ENCODE data around the gene ANKRD16. TPM values are rescaled to one million over a fixed set of nuclear protein-coding genes. Genes with fewer than 3 reads are reported as not detected.
"Not testable (repeated sequence)": the region's sequence is repeated elsewhere in the genome, so short reads cannot be mapped to it uniquely, and the experiment has no call there.

The ANKRD16 gene
- total RNA-seq, 4 donors from 2014 or later, result 3.3 to 8.9 (median 5.9) TPM

GRCh38 chr10:5831446-5831782 lies 58.3 kb downstream of the ANKRD16 start:
- no peak overlapping the region for H3K27ac ChIP-seq
- ATAC-seq, result no peak
- TF ChIP-seq POLR2A (IDR thresholded peaks at IDR 0.05), result no peak
- no peaks in the 10 kb centered on the region for H3K9me3 ChIP-seq
- WGBS, 2 donors (ENCODE audit: low coverage in 1 of 2), result 86 to 89% methylated on average over 5 to 6 of the region's 8 CpGs
- H3K36me3 ChIP-seq, result no peaks in the 10 kb centered on the region
- no peaks in the 10 kb centered on the region for H3K27me3 ChIP-seq
- no peaks in the 10 kb centered on the region for H3K4me1 ChIP-seq
- H3K4me3 ChIP-seq, result no peak overlapping the region

DNA sequence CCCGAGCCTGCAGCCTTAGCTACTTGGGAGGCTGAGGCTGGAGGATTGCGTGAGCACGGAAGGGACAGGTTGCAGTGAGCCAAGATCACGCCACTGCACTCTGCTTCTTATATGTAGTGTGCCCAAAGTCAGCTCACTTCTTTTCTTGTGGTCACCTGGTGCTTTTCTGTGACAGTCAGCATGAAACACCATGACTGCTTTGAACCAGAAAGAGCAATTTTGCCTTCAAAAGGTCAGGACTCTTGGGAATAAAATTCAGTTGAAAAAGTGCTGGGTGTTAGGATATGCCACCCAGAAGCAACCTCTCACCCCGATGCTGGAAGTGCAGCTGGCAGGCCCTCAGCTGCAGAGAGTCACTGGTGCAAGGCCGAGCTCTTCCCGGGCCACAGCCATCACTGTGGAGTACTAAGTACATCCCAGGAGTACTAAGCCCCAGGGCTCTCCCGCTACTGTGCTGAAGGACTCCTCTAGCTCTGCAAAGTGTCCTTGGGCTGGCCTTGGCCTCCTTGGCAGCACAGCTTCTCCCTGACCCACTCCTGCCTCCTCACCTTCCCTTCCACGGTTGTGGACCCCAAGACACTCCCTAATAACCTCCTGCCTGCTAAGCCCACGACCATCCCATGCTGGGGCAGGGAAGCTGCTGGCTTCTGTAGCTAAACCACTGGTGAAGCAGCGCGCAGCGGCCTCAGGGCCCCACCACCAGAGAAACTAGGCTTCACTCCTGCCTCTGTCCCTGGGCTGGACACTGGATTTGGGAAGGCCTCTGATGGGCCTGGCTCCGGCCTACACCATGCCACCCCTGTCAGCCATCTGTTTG lies 58.9 kb downstream of the ANKRD16 start:
- Histone ChIP-seq H3K36me3 (no peaks in the 10 kb centered on the region), H3K9me3 (no peaks in the 10 kb centered on the region)
- ATAC-seq, result no peak

DNA sequence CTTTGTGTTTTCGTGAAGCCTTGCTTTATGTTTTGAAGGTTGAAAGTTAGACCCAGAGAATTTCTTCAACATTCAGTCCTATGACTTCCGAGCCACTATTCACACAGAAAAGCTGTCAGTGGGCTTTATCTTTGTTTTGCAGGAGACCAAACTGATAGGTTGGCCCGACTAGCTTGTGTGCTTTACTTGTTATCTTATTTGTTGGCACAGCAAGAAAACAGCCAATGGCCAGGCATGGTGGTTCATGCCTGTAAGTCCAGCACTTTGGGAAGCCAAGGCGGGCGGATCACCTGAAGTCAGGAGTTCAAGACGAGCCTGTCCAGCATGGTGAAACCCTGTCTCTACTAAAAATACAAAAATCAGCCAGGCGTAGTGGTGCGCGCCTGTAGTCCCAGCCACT lies 60.4 kb downstream of the ANKRD16 start:
- H3K4me3 ChIP-seq, result no peak overlapping the region
- H3K4me1 ChIP-seq, result no peaks in the 10 kb centered on the region
- H3K36me3 ChIP-seq, result no peaks in the 10 kb centered on the region
- ATAC-seq, result no peak
- WGBS, 2 donors (ENCODE audit: low coverage in 1 of 2), result 83 to 84% methylated on average over 4 of the region's 9 CpGs
- no peak overlapping the region for H3K27ac ChIP-seq
- no peaks in the 10 kb centered on the region for H3K27me3 ChIP-seq
- TF ChIP-seq EP300 (IDR thresholded peaks at IDR 0.05), result no peak
- no peak for TF ChIP-seq POLR2AphosphoS5 (IDR thresholded peaks at IDR 0.05)
- no peak for TF ChIP-seq POLR2A (IDR thresholded peaks at IDR 0.05)
- no peak for TF ChIP-seq CTCF (IDR thresholded peaks at IDR 0.05)
- no peaks in the 10 kb centered on the region for H3K9me3 ChIP-seq

More for the DNA sequence above, 58.9 kb downstream of the ANKRD16 start:
- 91% methylated on average over 3 of the region's 14 CpGs; no CpG with 5 or more reads in 1 of the 2 donors for WGBS, 2 donors (ENCODE audit: low coverage in 1 of 2)
- Histone ChIP-seq H3K27ac (no peak overlapping the region), H3K4me3 (no peak overlapping the region), H3K4me1 (no peaks in the 10 kb centered on the region), H3K27me3 (no peaks in the 10 kb centered on the region)
- TF ChIP-seq EP300 (IDR thresholded peaks at IDR 0.05) (no peak), CTCF (IDR thresholded peaks at IDR 0.05) (no peak), POLR2AphosphoS5 (IDR thresholded peaks at IDR 0.05) (no peak), POLR2A (IDR thresholded peaks at IDR 0.05) (no peak)

DNA sequence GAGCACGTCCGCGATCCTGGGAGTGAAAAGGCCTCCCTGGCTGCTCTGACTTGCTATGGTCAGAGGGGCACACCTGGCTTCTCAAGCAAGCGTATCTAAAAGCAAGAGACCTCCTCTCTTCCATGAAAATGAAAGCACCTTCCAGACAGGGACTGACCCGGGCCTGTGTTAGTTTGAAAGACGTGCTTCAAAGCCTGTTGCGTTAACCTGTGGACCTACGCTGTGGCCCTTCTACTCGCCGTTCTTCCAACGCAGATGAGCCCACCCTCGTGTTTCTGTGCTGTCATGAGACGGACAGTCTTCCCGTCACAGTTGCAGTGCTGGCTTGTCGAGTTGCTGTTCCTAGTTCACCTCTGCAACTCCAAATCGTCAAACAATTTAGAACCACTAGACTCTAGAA lies 61.0 kb downstream of the ANKRD16 start:
- Histone ChIP-seq H3K4me3 (no peak overlapping the region), H3K4me1 (no peaks in the 10 kb centered on the region), H3K27ac (no peak overlapping the region), H3K36me3 (no peaks in the 10 kb centered on the region), H3K27me3 (no peaks in the 10 kb centered on the region), H3K9me3 (no peaks in the 10 kb centered on the region)
- no peak for ATAC-seq
- 70 to 74% methylated on average over 3 to 12 of the region's 16 CpGs for WGBS, 2 donors (ENCODE audit: low coverage in 1 of 2)
- TF ChIP-seq CTCF (IDR thresholded peaks at IDR 0.05) (no peak), EP300 (IDR thresholded peaks at IDR 0.05) (no peak), POLR2A (IDR thresholded peaks at IDR 0.05) (no peak), POLR2AphosphoS5 (IDR thresholded peaks at IDR 0.05) (no peak)

GRCh38 chr10:5827841-5828240 lies 61.9 kb downstream of the ANKRD16 start:
- whole genome bisulfite sequencing, 2 donors (ENCODE audit: low coverage in 1 of 2), result 69 to 75% methylated on average over 2 to 6 of the region's 6 CpGs
- H3K4me3 ChIP-seq, result no peak overlapping the region
- H3K27ac ChIP-seq, result no peak overlapping the region
- no peaks in the 10 kb centered on the region for H3K9me3 ChIP-seq
- H3K27me3 ChIP-seq, result no peaks in the 10 kb centered on the region
- no peaks in the 10 kb centered on the region for H3K36me3 ChIP-seq
- no peaks in the 10 kb centered on the region for H3K4me1 ChIP-seq
- no peak for TF ChIP-seq CTCF (IDR thresholded peaks at IDR 0.05)
- TF ChIP-seq POLR2A (IDR thresholded peaks at IDR 0.05), result no peak
- TF ChIP-seq POLR2AphosphoS5 (IDR thresholded peaks at IDR 0.05), result no peak
- no peak for TF ChIP-seq EP300 (IDR thresholded peaks at IDR 0.05)
- no peak for ATAC-seq

DNA sequence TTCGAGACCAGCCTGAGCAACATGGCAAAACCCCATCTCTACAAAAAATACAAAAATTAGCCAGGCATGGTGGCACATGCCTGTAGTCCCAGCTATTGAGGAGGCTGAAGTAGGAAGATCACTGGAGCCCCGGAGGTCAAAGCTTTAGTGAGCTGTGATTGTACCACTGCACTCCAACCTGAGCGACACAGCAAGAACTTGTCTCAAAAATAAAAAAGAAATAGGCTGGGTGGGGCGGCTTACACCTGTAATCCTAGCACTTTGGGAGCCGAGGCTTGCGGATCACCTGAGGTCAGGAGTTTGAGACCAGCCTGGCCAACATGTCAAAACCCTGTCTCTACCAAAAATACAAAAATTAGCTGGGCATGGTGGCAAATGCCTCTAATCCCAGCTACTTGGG lies 63.2 kb downstream of the ANKRD16 start:
- not testable (repeated sequence) for H3K4me1 ChIP-seq, H3K4me3 ChIP-seq, H3K27me3 ChIP-seq, H3K27ac ChIP-seq, H3K36me3 ChIP-seq, ATAC-seq, H3K9me3 ChIP-seq
- WGBS, 2 donors (ENCODE audit: low coverage in 1 of 2), result 84 to 92% methylated on average over 3 to 4 of the region's 6 CpGs
